Activated naive CD4-positive, alpha-beta T cell treated with anti-CD3 and anti-CD28 coated beads, Interleukin-2, amount 50 U/mL, for 72 hours (primary cell): ENCODE measurements around the gene TPD52L1. TPM values are rescaled to one million over a fixed set of nuclear protein-coding genes. Genes with fewer than 3 reads are reported as not detected.

Experiments
- ATAC-seq, 2 donors: fragments of 150-1000 bp; cut with Tn5 transposase; 2 replicates each; pipeline ENCODE4 v1.10.0; 2021; ENCODE audit warnings: mild to moderate bottlenecking in 2 of 2, moderate library complexity in 2 of 2
- DNase-seq, 2 donors: peaks; one replicate each; pipeline ENCODE4 v3.0.0; 2021 to 2022; ENCODE audit warnings: low spot score in 2 of 2
- H3K27ac Mint-ChIP-seq, 2 donors: one replicate each; pipeline ENCODE4 v1.8.0; 2022; ENCODE audit warnings: mild to moderate bottlenecking in 2 of 2, mixed read lengths in 2 of 2
- H3K36me3 Mint-ChIP-seq, 2 donors: one replicate each; pipeline ENCODE4 v1.8.0; 2022; ENCODE audit warnings: mixed read lengths in 2 of 2
- H3K9me3 Mint-ChIP-seq, 2 donors: one replicate each; pipeline ENCODE4 v1.8.0; 2022; ENCODE audit warnings: mixed read lengths in 2 of 2
- total RNA-seq, 2 donors: library from RNA; stranded (reverse); gene quantifications; one replicate each; pipeline ENCODE4 v1.2.3, GENCODE V29; 2022

TPD52L1 gene
- total RNA-seq, 2 donors from 2014 or later: 0.87 to 1.6 TPM

DNA sequence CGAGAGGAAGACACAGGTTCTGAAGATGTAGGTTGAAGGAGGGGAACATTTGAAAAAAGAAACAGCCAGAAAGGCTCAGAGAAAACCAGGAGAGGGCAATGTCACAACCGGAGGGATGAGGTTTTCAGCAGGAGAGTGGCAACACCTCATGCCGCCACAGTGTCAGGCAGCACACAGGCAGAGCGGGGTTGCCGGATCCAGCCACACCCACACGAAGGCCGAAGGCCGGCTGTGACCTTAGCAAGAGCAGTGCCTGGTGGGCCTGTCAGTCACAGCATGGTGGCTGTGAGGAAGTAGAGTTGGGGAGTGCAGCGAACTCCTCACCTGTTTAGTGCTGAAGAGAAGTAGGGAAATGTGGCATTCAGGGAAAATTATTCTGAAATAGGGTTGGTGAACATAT is 134.1 kb downstream of the TPD52L1 start:
- Mint-ChIP-seq H3K36me3 (peaks cover 66 to 91% of the 10 kb centered on the region in 2 donors), H3K9me3 (peaks cover 12 to 24% of the 10 kb centered on the region in 2 donors), H3K27ac (peak overlapping the region in 1 of 2 donors; percentile 16)
- ATAC-seq (no peak), DNase-seq (no peak)

DNA sequence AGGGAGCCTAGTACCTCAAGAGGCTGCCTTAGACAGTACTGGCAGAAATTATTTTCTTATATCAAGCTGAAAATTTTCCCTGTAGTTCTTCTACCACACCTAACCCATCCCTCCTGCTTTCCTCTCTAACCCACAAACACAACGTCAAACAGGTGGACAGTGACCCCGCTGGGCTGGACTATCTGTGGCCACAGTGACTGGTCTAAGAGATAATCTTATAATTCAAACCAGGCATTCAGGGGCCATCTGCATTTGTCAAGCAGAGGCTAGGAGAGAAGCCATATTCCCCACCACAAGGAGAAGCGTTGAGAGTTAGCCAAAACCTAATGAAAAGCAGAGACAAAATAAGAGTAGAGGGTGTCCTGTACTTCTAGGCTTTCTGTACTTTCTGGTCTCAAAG is 140.0 kb downstream of the TPD52L1 start:
- H3K9me3 Mint-ChIP-seq: no peaks in the 10 kb centered on the region
- ATAC-seq (no peak), DNase-seq (no peak)
- H3K36me3 Mint-ChIP-seq: peaks cover 38 to 70% of the 10 kb centered on the region in 2 donors
- peak overlapping the region in 1 of 2 donors; percentile 11 for H3K27ac Mint-ChIP-seq

DNA sequence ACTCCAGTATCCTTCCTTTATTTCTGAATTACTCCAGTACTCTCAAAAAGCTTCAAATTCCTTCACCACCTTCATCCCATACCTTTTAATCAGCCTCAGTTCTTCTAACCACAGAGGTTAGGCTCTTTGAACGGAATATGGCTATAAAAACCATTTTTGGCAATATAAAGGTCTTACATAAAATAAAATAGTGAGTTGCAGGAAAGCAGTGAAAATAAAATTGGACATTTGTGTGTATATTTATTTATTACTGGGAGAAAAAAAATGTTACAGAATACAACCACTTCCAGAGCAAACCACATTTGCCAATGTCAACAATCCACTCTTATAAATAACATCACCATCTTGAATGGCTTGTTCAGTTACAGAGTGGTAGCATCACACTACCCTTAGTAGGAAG is 140.5 kb downstream of the TPD52L1 start:
- ATAC-seq (no peak), DNase-seq (no peak)
- Mint-ChIP-seq H3K36me3 (peaks cover 40 to 75% of the 10 kb centered on the region in 2 donors), H3K27ac (no peak overlapping the region), H3K9me3 (no peaks in the 10 kb centered on the region)

DNA sequence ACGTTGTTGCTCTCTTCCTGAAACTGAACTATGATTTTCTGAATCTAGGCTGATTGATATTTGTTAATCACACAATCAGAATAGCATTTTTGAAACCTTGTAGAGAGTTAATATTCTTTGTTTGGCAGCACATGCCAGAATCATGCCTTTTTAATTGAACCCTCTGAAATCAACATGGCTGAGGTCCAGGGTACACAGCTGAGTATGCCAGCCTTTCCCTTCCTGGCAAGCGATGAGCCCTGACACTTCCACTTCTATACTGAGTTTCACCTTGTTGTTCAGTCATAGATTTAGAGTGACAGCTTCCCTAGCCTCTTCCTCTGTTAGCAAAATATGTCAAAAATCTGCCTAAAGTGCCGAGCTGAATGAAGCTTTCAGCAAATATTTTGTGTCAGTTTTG is 141.4 kb downstream of the TPD52L1 start:
- ATAC-seq (no peak), DNase-seq (no peak)
- no peaks in the 10 kb centered on the region for H3K9me3 Mint-ChIP-seq
- peaks cover 45 to 76% of the 10 kb centered on the region in 2 donors for H3K36me3 Mint-ChIP-seq
- H3K27ac Mint-ChIP-seq: no peak overlapping the region

DNA sequence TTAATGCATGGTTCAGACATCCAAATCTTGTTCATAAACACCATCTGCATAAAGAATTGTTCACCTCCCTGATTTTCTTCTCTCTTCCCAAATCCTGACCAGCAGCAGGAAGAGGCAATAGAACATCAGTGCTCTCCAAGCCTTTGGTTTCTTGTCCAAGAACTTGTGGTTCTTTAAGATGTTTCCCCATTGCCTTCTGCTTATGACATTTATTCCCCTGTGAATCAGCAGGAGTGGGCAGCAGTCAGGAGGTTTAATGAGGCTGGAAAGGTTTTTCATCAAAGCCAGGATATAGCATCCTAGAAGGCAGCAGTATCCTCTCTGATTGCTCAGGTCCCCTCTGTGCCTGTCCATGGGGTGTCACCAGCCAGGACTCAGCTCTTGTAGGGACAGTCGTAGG is 142.9 kb downstream of the TPD52L1 start:
- Mint-ChIP-seq H3K27ac (no peak overlapping the region), H3K36me3 (peaks cover 58 to 77% of the 10 kb centered on the region in 2 donors), H3K9me3 (no peaks in the 10 kb centered on the region)
- DNase-seq (no peak), ATAC-seq (no peak)

DNA sequence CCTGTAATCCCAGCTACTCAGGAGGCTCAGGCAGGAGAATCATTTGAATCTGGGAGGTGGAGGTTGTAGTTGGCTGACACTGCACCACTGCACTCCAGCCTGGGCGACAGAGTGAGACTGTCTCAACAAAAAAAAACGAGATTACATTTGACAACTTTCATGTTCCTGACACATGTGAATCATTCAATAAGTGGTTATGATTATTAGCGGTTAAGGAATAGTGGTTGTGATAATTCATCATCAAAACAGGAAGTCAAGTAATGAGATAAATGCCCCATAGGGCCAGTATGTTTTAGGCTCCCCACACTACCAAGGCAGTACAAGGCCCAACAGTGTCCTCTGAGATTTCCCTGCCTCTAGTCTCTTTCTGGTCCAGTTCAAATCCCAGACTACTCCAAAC is 145.7 kb downstream of the TPD52L1 start:
- ATAC-seq (no peak), DNase-seq (no peak)
- H3K36me3 Mint-ChIP-seq: peaks cover 51 to 70% of the 10 kb centered on the region in 2 donors
- peak overlapping the region in 1 of 2 donors; percentile 40 for H3K27ac Mint-ChIP-seq
- peaks cover 7 to 13% of the 10 kb centered on the region in 2 donors for H3K9me3 Mint-ChIP-seq

DNA sequence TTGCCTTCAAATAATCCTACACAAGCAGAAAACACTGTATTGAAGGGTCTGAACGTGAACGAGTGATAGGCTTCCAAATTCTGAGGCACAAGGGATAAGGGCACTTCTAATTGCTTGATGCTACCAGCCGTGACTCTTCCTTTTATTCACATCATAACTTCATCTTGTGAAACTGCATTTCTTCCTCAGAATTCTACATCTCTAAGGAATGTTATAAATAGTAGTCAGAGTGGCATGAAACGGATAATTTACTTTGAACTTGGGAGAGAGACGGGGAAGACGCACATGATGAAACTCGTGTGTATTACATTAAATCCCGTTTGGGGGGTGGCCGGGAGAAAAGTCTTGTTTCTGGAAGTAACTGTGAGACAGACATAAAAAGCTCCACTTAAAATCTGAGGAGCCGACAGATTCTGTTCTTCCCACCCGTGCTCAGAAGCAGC is 147.4 kb downstream of the TPD52L1 start:
- no peak for DNase-seq
- Mint-ChIP-seq H3K27ac (peak overlapping the region; percentile 95 to 98), H3K9me3 (peaks cover 7 to 13% of the 10 kb centered on the region in 2 donors), H3K36me3 (peaks cover 47 to 56% of the 10 kb centered on the region in 2 donors)
- no peak for ATAC-seq

DNA sequence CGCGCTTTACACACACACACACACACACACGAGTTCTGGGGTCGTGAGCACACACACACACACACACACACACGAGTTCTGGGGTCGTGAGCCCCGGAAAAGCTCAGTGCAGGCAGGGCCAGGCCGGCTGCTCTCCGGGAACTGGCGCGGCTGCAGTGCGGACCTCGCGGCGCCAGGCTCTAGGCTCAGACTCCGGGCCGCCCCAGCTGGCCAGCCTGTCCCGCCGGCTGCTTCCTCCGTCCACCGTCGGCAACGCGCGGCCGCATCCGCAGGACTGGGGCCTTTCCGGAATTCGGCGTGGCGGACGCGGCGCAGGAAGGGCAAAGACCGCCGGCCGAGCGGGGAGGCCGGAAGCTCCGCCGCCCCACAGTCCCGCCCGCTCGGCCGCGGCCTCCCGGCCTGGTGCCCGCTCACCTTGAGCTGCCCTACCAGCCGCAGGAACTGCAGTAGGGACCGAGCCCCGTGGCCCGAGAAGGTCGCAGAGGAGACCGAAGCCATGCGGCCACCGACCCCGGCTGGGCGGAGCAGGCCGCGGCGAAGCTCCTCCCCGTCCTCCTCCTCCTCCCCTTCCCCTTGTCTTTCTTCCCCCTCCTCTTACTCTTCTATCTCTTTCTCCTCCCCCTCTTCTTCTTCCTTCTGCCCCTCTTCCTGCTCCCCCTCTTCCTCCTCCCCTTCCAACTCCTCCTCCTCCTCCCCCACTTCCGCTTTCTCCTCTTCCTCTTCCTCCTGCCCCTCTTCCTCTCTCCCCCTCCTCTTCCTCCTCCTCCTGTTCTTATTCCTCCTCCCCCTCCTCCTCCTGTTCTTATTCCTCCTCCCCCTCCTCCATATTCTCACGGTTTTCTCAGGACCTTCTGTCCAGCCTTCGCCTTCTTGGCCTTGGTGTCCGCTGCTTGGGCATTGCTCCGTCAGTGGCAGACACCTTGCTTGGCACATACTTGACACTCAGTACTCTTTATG is 148.1 kb downstream of the TPD52L1 start, which contains the start of gene HDDC2:
Gene HDDC2 (minus strand): TSS at position 533 of the 957 bp plus-strand sequence. CDS start 35 bp downstream, at position 498.
- H3K9me3 Mint-ChIP-seq: peaks cover 7 to 13% of the 10 kb centered on the region in 2 donors
- peaks cover 43 to 50% of the 10 kb centered on the region in 2 donors for H3K36me3 Mint-ChIP-seq
- peak within 1 kb of the TSS; percentile 95 to 98 for H3K27ac Mint-ChIP-seq
- ATAC-seq (peak; percentile 75 to 85), DNase-seq (peak; percentile 44 to 79)

DNA sequence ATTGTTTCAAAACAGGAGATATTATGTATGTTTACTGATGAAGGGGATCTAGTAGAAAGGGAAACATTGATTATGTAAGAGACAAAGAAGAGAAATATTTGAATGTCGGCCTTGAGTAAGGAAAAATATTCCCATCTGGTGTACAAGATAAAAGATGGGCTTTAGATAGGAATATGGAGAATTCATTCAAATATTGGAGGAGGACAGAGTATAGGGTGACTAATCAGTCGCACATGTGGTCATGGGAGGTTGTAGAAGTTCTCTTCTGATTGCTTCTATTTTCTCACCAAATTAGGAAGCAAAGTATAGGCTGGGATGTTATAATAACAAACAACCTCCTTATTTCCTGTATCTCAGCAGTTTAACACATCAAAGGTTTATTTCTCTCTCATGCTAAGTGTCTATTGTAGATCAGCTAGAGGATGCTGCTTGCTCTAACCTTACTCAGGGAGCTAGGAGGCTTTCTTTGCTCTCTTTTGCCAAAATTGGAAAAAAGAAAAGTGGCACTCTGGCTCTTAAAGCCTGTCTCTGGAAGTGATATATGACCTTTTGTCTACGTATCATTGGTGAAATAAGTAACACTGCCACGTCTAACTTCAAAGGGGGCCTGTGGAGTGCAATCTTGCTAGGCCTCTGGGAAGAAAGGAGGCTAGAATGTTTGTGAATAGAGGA is 149.4 kb downstream of the TPD52L1 start:
- no peak for DNase-seq
- H3K27ac Mint-ChIP-seq: peak overlapping the region in 1 of 2 donors; percentile 95
- ATAC-seq: peak in 1 of 2 donors; percentile 37
- H3K9me3 Mint-ChIP-seq: peaks cover 7 to 13% of the 10 kb centered on the region in 2 donors
- H3K36me3 Mint-ChIP-seq: peaks cover 33 to 40% of the 10 kb centered on the region in 2 donors

DNA sequence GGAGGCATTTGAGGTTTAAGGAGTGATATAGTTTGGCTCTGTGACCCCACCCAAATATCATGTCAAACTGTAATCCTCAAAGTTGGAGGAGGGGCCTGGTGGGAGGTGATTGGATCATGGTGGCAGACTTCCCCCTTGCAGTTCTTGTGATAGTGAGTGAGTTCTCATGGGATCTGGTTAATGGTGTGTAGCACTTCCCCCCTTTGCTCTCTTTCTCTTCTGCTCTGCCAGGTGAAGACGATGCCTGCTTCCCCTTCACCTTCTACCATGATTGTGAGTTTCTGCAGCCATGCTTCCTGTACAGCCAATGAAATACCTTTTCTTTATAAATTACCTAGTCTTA is 149.9 kb downstream of the TPD52L1 start:
- peak overlapping the region in 1 of 2 donors; percentile 15 for H3K27ac Mint-ChIP-seq
- no peak for DNase-seq
- H3K9me3 Mint-ChIP-seq: peaks cover 7 to 13% of the 10 kb centered on the region in 2 donors
- ATAC-seq: no peak
- peaks cover 29 to 35% of the 10 kb centered on the region in 2 donors for H3K36me3 Mint-ChIP-seq

DNA sequence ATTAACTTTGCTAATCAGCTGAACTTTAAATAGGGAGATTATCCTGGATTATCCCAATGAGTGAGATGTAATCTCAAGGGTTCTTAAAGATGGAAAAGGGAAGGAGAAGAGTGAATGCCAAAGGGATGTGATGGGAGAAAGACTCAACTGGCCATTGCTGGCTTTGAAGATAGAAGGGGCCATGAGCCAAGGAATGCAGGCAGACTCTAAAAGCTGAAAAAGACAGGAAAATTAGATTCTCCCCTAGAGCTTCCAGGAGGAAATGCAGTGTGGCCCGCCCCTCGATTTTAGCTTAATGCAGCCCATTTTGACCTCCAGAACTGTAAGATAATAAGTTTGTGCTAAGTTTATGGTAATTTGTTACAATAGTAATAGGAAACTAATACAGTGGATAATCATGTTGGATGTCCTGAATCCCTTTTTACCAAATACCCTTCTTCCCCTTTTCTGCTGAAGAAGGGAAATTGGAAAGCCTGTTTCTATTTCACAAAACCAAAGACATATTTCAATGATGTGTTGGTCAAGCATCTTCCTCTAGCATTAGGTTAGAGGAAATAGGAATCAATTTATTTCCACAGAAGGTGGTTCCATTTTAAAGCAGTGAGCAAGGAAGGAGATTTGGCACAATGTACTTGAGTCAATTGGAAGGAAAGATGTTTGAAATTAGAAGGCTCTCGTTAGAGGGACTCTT is 151.5 kb downstream of the TPD52L1 start:
- no peak overlapping the region for H3K27ac Mint-ChIP-seq
- DNase-seq: no peak
- peaks cover 18 to 19% of the 10 kb centered on the region in 2 donors for H3K36me3 Mint-ChIP-seq
- peaks cover 7 to 13% of the 10 kb centered on the region in 2 donors for H3K9me3 Mint-ChIP-seq
- no peak for ATAC-seq

DNA sequence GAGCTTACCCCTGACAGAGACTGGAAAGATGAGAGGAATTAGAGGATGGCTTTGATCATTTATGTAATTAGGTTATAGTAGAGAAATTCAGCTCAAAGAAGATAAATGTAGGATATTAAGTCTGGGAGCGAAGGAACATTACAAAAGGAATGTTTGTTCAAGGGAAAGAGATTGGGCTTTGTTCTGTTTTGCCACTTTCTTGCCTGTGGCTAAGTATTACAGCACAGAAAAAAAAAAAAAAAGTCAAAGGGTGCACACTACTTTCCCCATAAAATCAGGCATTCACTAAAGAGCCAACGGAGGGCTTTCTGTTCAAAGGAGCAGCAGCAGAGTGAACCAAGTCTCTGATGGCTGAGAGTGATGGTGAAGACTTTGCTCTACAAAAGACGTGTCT is 153.2 kb downstream of the TPD52L1 start:
- Mint-ChIP-seq H3K27ac (no peak overlapping the region), H3K9me3 (peaks cover 7 to 13% of the 10 kb centered on the region in 2 donors), H3K36me3 (peaks cover 7% of the 10 kb centered on the region in 2 donors)
- ATAC-seq: no peak
- DNase-seq: no peak

DNA sequence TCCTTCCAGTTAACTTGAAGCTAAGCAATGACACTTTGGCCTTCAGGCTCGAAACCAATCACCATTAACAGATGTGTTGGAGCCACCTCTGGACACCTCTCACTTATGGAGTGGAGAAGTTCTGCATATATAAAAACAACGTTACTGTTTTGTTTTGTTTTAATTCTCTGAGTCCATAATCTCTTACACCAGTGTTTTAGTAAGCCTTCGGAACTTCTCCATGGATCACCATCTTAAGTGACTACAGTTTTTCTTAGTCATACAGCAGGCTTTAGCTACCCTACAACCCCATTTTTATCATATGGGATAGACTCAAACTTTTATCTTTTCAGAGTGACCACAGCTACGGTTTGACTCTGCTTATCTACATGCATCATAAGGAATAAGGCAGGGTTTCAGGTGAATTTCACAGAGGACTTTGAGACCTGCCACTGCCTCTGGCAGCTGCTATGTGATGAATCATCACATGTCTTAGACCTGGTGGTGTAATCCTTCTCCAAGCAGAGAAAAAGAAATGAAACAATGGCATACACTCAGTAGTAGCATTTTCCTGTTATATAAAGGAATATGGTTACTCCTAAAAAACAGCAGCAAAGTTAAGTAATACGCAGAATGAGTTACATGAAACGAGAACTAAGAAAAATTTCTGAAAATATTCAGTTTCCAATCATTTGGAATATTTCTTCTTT is 153.7 kb downstream of the TPD52L1 start:
- peak in 1 of 2 donors; percentile 49 for ATAC-seq

DNA sequence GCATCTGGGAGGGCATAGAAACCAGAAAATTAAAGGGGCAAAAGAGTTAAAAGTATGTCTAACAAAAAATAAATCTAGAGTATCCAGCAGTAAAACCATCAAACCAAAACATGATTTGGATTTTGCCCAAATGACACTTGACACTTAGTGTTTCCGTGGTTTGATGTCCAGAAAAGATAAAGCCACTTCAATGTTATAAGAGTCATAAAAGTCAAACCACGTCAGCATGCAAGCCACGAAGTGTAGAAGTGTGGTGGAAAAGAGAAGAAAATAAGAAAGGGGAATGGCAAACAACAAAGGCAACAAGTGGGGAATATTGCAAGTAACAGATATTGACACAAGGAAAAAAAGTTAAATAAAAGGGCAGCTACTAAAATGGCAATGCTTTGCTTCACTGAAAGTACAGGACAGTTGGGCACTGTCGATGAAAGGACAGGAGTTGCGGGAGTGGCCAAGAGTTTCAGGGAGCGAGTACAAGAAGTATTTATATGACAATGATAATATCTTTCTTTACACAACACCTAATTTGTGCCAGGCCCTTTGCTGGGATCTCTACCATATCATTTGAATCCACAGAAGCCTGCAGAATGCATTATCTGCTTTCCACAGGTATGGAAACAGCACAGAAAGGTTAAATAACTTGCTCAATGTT is 154.5 kb downstream of the TPD52L1 start:
- H3K9me3 Mint-ChIP-seq: peaks cover 0 to 5% of the 10 kb centered on the region in 2 donors
- DNase-seq: no peak
- peak; percentile 52 to 60 for ATAC-seq
- no peaks in the 10 kb centered on the region for H3K36me3 Mint-ChIP-seq
- H3K27ac Mint-ChIP-seq: no peak overlapping the region

More for the DNA sequence above, 153.7 kb downstream of the TPD52L1 start:
- peaks cover 4% of the 10 kb centered on the region in 2 donors for H3K36me3 Mint-ChIP-seq
- H3K9me3 Mint-ChIP-seq: peaks cover 5 to 11% of the 10 kb centered on the region in 2 donors
- no peak overlapping the region for H3K27ac Mint-ChIP-seq
- DNase-seq: no peak

DNA sequence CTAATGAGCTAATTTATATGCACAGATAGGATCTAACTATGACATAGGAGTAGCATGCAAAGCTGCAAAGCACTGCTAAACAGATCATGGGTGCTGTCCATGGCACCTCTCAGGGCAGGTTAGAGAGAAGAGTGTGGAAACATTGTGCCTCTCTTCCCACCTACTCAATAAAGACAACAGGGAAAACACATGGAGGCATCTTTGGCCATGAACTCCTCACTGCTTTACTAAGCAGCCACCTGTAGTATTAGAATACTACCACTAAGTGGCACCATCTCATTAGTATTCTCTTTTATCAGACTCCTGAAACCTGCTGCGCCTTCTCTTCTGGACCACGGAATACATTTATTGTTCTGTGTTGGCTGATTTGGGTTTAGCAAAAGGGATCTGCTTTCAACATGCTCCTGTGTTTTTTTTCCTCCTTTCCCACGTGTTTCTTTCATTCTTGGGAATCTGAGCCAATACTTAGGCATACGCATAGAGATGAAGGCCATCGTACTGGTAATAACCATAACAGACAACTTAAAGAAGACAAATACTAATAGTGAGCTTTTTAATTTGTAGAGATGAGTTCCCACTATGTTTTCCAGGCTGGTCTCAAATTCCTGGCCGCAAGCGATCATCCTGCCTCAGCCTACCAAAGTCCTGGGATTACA is 157.5 kb downstream of the TPD52L1 start:
- H3K27ac Mint-ChIP-seq: no peak overlapping the region
- ATAC-seq (peak; percentile 69 to 78), DNase-seq (no peak)
- no peaks in the 10 kb centered on the region for H3K9me3 Mint-ChIP-seq
- no peaks in the 10 kb centered on the region for H3K36me3 Mint-ChIP-seq
